Cardiac muscle cell (in vitro differentiated cells and primary cell): ENCODE results near the gene RPP25L. TPM values are rescaled to one million over a fixed set of nuclear protein-coding genes. Genes with fewer than 3 reads are reported as not detected.

Experiments
- DNase-seq, 2 donors: peaks; one replicate each; pipeline versions ENCODE4 v3.0.0 to v3.0.0-alpha.2; 2010 to 2017; ENCODE audit warnings: low read depth in 1 of 2, low spot score in 1 of 2
- H3K27ac ChIP-seq: fragments of 200-600 bp; sonication (generic); 2 replicates; pipeline ENCODE4 v1.5.1; 2016
- H3K27me3 ChIP-seq: fragments of 200-600 bp; sonication (generic); 2 replicates; pipeline ENCODE4 v1.6.0; 2016; ENCODE audit warnings: control low read depth
- H3K36me3 ChIP-seq: fragments of 200-600 bp; sonication (generic); 2 replicates; pipeline ENCODE4 v1.5.1; 2016; ENCODE audit warnings: control low read depth
- H3K4me1 ChIP-seq: fragments of 200-600 bp; sonication (generic); 2 replicates; pipeline ENCODE4 v1.8.1; 2017; ENCODE audit warnings: low read depth, mild to moderate bottlenecking, mixed run types
- H3K4me3 ChIP-seq: fragments of 200-600 bp; sonication (generic); 2 replicates; pipeline ENCODE4 v1.5.1; 2016; ENCODE audit warnings: mild to moderate bottlenecking
- H3K9me3 ChIP-seq: fragments of 200-600 bp; sonication (generic); 2 replicates; pipeline ENCODE4 v1.5.1; 2017; ENCODE audit warnings: low read depth, mild to moderate bottlenecking, control low read depth
- polyA plus RNA-seq: library from polyadenylated mRNA; unstranded; fragments of >200 nt; fragmentation: Nextera tagmentation; extraction: Ambion mirVana; gene quantifications from 2 replicates; pipeline ENCODE4 v1.2.1, GENCODE V29; 2016
- total RNA-seq: library from RNA; depleted of rRNA; stranded (reverse); fragments of >200 nt; gene quantifications from 2 replicates; pipeline ENCODE4 v1.2.3, GENCODE V29; 2016
- TF ChIP-seq, protein P1 (sequence below): IDR thresholded peaks from 2 replicates; pipeline ENCODE4 v1.5.1; 2012; ENCODE audit warnings: low read depth, mild to moderate bottlenecking, low read length

Gene RPP25L
- total and polyA plus RNA-seq, 2 experiments from 2014 or later, result 68.4 to 84.3 TPM

DNA sequence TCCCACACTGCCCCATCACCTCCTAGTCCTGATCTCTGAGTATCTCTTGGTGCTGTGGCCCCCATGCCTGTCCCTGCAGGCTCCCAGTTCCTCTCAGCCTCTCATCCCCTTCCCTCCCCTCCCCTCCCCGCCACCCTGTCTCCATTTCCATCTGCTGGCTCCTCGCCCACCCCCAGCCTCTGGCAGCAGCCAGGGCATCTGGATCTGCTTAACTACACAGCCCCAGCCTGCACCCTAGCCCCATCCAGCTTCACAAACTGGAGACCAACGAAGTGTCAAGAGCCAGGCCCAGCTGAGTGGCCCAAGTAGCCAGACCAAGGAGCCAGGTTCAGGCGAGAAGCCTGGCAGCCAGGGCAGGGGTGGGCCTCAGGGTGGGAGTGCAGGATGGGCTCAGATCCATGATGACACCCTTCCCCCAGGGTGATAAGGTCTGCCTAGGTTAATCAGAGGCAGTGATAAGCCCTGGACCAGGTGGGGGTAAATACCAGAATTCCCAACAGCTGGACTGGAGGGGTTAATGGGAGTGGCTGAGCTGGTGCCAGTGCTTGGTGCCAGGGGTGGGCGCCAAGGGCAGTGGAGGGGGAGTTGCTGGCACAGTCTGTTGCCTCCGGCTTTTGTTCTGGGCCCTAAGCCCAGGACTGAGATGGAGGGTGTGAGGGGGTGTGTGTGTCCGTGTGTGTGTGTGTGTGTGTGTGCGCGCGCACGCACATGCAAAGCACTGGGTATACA is 42.6 kb upstream of the RPP25L start:
- Histone ChIP-seq H3K27me3 (no peaks in the 10 kb centered on the region), H3K4me3 (no peak overlapping the region), H3K36me3 (peaks cover 9% of the 10 kb centered on the region), H3K4me1 (peaks cover 34% of the 10 kb centered on the region), H3K9me3 (no peaks in the 10 kb centered on the region), H3K27ac (peak overlapping the region; percentile 81)
- DNase-seq, result peak in 1 of 2 donors; percentile 76
- TF ChIP-seq, protein P1, sequence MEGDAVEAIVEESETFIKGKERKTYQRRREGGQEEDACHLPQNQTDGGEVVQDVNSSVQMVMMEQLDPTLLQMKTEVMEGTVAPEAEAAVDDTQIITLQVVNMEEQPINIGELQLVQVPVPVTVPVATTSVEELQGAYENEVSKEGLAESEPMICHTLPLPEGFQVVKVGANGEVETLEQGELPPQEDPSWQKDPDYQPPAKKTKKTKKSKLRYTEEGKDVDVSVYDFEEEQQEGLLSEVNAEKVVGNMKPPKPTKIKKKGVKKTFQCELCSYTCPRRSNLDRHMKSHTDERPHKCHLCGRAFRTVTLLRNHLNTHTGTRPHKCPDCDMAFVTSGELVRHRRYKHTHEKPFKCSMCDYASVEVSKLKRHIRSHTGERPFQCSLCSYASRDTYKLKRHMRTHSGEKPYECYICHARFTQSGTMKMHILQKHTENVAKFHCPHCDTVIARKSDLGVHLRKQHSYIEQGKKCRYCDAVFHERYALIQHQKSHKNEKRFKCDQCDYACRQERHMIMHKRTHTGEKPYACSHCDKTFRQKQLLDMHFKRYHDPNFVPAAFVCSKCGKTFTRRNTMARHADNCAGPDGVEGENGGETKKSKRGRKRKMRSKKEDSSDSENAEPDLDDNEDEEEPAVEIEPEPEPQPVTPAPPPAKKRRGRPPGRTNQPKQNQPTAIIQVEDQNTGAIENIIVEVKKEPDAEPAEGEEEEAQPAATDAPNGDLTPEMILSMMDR, result no peak

DNA sequence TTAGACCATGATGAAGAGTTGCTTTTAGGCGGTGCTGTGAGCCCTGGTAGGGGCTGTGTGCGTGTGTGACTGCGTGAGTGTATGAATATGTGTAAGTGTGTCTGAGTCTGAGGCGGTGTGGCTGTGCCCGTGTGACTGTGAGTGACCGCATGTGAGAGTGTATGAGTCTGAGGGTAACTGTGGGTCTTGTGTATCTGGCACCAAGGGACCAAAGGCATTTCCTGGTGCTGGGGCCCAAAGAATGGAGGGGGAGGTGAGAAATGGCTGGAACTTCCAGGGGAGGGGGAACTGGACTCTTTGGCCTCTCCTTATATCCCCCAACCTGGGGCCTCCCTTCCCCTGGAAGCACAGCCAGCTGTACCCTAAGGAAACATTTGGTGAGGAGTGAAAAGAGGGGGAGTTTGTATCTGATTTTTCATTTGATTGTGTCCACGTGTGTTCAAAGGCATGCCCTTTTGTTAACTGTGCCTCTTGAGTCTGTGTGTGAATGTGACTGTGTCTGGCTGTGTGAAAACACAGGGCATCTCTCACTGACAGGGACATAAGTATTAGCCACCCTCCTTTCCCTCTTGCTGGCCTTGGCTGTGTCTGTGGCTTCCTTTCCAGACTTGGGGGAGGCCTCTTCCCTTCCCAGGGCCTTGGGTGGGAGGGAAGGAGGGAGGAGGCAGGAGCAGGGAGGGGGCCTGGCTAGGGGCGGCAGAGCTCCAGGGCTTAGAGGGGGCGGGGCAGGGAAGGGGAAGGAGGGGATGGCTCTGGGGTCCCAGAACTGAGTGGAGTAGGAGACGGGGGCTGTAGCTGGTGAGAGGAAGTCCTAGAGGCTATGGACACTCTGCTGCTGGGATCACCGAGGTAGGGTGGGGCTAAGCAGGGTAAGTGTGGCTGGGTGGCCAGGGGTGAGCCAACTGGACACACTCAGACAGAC is 41.5 kb upstream of the RPP25L start:
- Histone ChIP-seq H3K4me3 (no peak overlapping the region), H3K4me1 (peaks cover 34% of the 10 kb centered on the region), H3K27me3 (no peaks in the 10 kb centered on the region), H3K36me3 (peaks cover 16% of the 10 kb centered on the region), H3K27ac (peak overlapping the region; percentile 81), H3K9me3 (no peaks in the 10 kb centered on the region)
- peak; percentile 26 to 61 for DNase-seq
- TF ChIP-seq, protein P1, result no peak

DNA sequence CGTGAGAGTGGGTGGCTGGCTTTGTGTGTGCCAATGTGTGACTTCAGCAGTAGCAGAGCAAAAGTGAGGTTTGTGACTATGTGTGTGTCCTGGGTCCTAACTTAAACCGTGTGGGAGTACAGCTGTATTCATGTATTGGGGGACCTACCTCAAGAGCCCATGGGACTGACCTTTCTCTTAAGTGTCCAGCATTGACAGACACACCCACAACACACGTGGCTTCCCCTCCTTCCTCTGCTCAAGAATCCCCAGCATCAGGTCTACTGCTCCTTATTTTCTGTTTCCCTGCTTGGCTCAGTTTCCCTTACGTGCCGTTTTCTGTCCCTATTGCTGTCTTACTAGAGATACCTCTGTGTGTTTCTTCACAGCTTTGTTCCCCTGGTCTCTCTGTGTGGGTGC is 40.7 kb upstream of the RPP25L start:
- peaks cover 18% of the 10 kb centered on the region for H3K36me3 ChIP-seq
- DNase-seq, result peak in 1 of 2 donors; percentile 20
- no peaks in the 10 kb centered on the region for H3K27me3 ChIP-seq
- peaks cover 41% of the 10 kb centered on the region for H3K4me1 ChIP-seq
- TF ChIP-seq, protein P1, result no peak
- peak overlapping the region; percentile 81 for H3K27ac ChIP-seq
- no peaks in the 10 kb centered on the region for H3K9me3 ChIP-seq
- H3K4me3 ChIP-seq, result peak overlapping the region; percentile 21

DNA sequence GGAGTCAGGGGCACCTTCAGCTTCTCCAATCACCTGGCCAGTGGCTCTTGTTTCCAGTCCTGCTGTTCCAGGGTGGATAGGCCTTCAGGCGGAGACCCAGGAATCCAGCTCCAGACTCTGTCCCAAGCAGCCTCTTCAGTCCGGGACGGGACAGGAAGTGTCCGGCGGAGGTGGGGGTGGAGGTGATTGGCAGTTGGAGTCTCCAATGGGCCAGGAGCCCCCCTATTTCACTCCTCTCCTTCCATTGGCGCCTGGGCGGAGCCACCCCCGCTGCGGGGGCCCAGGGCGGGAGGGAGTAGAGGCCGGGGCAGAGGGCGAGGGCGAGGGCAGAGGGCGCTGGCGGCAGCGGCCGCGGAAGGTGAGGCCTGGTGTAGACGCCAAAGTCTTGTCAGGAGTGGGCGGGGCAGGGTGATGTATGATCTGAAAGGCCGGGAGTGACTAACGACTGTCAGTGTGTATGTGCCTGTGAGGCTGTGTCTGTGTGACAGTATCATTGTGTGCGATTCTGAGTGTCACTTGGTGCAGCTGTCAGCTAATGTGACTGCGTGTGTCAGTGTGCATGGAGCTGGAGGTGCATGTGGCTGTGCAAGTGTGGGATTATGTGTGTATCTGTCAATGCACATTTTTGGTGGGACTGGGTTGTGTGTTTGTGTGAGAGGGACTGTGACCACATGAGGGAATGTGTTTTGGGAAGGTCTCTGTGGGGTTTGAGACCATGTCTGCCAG is 40.1 kb upstream of the RPP25L start, which contains the start of gene IL11RA:
TSS of gene IL11RA (plus strand) at position 310 of the 726 bp plus-strand sequence. CDS start 3,033 bp downstream, outside the sequence.
- Histone ChIP-seq H3K9me3 (no peaks in the 10 kb centered on the region), H3K36me3 (peaks cover 18% of the 10 kb centered on the region), H3K4me1 (peaks cover 44% of the 10 kb centered on the region), H3K27me3 (no peaks in the 10 kb centered on the region), H3K27ac (peak within 1 kb of the TSS; percentile 81), H3K4me3 (peak within 1 kb of the TSS; percentile 21)
- TF ChIP-seq, protein P1, result no peak
- DNase-seq, result peak; percentile 83 to 92

DNA sequence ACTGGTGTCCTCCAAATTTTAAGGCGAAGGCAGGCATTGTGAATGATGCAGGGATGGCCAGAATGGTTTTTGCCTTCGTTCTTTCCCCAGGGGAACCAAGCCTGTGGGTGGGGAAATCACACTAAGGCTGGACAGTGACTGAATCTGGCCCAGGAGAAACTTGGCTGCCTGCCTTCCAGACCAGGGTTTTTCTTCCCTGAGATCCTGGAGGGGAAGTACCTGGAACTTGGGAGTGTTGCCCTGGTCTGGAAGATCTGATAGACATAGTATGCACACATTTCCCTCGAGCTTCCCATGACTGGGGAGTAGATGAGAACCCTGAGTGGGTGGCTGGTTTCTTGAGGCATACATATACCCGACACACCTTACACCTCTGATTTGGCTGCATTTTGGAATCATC is 39.4 kb upstream of the RPP25L start:
- H3K9me3 ChIP-seq, result no peaks in the 10 kb centered on the region
- peaks cover 44% of the 10 kb centered on the region for H3K4me1 ChIP-seq
- DNase-seq, result peak in 1 of 2 donors; percentile 69
- peak overlapping the region; percentile 81 for H3K27ac ChIP-seq
- TF ChIP-seq, protein P1, result no peak
- H3K4me3 ChIP-seq, result peak overlapping the region; percentile 21
- H3K36me3 ChIP-seq, result peaks cover 18% of the 10 kb centered on the region
- H3K27me3 ChIP-seq, result no peaks in the 10 kb centered on the region
